ENCODE results near the gene KCNE4. TPM values are rescaled to one million over a fixed set of nuclear protein-coding genes. Genes with fewer than 3 reads are reported as not detected.

The KCNE4 gene
- total RNA-seq, 6 experiments from 2014 or later, result 4.6 to 10.5 (median 5.0) TPM

DNA sequence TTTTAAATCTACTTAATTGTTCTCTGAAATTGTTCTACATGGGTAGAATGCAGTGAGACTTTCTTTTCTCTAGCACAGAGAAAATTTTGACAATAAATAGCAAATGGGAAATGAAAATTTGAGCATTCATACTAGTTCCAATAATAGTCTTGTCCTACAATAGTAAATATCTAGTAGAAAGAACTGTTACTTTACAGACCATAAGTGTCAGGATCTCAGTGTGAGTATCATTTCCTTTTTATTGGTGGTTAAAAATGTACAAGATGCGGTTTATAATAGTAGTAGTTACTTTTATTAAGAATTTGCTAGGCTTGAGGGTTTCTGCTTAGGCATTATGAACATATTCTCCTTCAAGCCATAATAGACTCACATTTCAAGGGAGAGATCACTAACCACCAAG lies 43.2 kb downstream of the KCNE4 start:
- H3K36me3 Mint-ChIP-seq (ENCODE audit: low read depth), result no peaks in the 10 kb centered on the region
- H3K27ac Mint-ChIP-seq, result no peak overlapping the region
- H3K9me3 Mint-ChIP-seq, result no peaks in the 10 kb centered on the region
- H3K27me3 Mint-ChIP-seq (ENCODE audit: insufficient read depth), result no peaks in the 10 kb centered on the region
- DNase-seq, result no peak
- no peak overlapping the region for H3K4me3 Mint-ChIP-seq
- TF ChIP-seq, protein P1, sequence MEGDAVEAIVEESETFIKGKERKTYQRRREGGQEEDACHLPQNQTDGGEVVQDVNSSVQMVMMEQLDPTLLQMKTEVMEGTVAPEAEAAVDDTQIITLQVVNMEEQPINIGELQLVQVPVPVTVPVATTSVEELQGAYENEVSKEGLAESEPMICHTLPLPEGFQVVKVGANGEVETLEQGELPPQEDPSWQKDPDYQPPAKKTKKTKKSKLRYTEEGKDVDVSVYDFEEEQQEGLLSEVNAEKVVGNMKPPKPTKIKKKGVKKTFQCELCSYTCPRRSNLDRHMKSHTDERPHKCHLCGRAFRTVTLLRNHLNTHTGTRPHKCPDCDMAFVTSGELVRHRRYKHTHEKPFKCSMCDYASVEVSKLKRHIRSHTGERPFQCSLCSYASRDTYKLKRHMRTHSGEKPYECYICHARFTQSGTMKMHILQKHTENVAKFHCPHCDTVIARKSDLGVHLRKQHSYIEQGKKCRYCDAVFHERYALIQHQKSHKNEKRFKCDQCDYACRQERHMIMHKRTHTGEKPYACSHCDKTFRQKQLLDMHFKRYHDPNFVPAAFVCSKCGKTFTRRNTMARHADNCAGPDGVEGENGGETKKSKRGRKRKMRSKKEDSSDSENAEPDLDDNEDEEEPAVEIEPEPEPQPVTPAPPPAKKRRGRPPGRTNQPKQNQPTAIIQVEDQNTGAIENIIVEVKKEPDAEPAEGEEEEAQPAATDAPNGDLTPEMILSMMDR (IDR thresholded peaks at IDR 0.05), result no peak
- peaks cover 30% of the 10 kb centered on the region for H3K4me1 Mint-ChIP-seq (ENCODE audit: low read depth)

DNA sequence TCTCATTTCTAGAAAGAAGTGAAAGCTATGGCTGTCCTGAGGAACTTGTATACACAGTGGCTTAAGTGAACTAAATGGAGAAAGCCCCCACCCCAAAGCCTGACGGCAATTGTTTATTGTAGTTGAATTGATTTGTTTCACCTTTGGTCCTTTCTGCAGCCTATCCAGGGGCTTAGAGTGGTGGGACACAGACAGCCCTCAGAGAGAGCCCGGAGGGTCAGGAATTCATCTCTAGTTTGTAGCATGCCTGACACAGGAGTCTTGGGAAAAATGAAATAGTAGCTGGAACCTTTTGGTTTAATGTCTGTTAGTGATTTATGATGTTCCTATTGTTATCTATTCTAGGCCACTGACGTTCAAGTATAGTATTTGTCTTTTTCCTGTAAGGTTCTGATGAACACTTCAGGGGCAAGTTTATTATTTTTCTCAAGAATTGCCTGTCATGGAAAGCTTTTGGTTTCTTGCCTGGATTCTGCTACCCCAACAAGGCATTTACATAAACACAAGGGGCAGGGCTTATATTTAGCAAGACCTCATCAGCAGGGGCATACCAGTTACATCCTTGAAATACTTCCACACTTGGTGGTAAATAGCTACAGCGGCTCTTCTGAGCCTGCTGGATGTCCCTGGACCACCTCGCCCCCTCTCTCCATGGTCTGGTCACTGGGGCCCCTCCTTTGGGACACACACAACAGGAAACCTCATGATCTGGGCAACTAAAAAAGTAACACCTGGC lies 44.4 kb downstream of the KCNE4 start:
- Mint-ChIP-seq H3K27ac (no peak overlapping the region), H3K4me3 (no peak overlapping the region), H3K36me3 (ENCODE audit: low read depth) (no peaks in the 10 kb centered on the region), H3K27me3 (ENCODE audit: insufficient read depth) (no peaks in the 10 kb centered on the region), H3K4me1 (ENCODE audit: low read depth) (peaks cover 37% of the 10 kb centered on the region), H3K9me3 (no peaks in the 10 kb centered on the region)
- no peak for DNase-seq
- TF ChIP-seq, protein P1 (IDR thresholded peaks at IDR 0.05), result no peak

DNA sequence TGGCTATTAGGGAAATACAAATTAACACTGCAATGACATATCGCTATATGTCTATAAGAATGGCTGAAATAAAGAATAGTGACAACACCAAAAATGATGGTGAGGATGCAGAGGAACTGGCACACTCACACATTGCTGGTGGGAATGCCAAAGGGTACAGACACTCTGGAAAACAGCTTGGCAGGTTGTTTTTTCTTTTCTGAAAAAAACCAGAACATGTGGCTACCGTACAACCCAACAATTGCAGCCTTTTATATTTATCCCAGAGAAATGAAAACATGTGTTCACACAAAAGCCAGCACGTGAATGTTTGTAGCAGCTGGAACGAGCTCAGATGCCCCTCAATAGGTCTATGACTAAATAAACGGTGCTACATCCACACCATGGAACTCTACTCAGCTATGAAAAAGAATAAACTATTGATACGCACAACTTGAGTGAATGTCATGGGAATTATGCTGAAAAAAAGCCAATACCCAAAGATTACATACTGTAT lies 45.9 kb downstream of the KCNE4 start:
- TF ChIP-seq, protein P1 (IDR thresholded peaks at IDR 0.05), result no peak
- Mint-ChIP-seq H3K4me3 (no peak overlapping the region), H3K4me1 (ENCODE audit: low read depth) (peaks cover 45% of the 10 kb centered on the region), H3K9me3 (no peaks in the 10 kb centered on the region), H3K36me3 (ENCODE audit: low read depth) (no peaks in the 10 kb centered on the region), H3K27ac (no peak overlapping the region), H3K27me3 (ENCODE audit: insufficient read depth) (no peaks in the 10 kb centered on the region)
- no peak for DNase-seq

DNA sequence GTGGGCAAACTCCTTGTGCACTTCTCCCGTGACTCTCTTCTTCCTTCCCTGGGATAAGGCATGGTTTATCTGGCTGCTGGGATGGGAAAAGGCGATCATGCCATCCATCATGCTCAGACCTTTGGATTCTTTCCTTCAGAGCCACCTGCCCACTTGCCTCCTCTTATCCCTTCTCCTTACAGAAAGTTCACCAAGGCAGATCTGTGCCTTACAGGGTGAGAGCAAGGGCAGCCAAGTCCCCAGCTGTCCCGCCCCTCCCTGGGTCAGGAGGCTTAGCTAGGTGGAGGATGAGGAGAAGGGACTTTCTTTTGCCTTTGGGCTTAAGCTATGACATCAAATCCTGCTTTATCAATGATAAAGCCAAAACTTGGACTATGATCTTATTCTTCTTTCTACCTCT lies 47.6 kb downstream of the KCNE4 start:
- Mint-ChIP-seq H3K4me1 (ENCODE audit: low read depth) (peaks cover 41% of the 10 kb centered on the region), H3K36me3 (ENCODE audit: low read depth) (no peaks in the 10 kb centered on the region), H3K27me3 (ENCODE audit: insufficient read depth) (no peaks in the 10 kb centered on the region), H3K27ac (peak overlapping the region; percentile 62), H3K9me3 (no peaks in the 10 kb centered on the region), H3K4me3 (peak overlapping the region; percentile 55)
- TF ChIP-seq, protein P1 (IDR thresholded peaks at IDR 0.05), result no peak
- no peak for DNase-seq

DNA sequence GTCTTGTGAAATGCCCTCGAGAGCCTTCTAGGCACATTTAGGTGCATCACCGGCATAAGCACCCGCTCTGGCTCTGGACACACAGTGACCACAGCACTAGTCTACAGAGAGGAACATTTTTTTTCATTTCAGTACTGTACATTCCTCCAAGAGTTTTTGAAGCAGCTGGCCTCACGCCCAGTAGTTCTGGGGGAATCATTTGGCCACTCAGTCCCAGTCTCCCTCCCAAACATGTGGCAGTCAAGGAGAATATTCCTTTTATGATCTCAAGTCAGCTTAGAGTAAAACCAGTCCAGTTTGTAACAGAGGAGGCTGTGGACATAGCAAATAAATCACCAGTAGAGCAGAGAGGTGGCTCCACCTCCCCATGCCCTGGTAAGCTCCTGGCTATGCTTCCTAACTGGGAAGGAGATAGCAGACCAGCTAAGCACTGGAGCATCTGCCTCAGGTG lies 48.1 kb downstream of the KCNE4 start:
- Mint-ChIP-seq H3K9me3 (no peaks in the 10 kb centered on the region), H3K27me3 (ENCODE audit: insufficient read depth) (no peaks in the 10 kb centered on the region), H3K4me1 (ENCODE audit: low read depth) (peaks cover 41% of the 10 kb centered on the region), H3K4me3 (peak overlapping the region; percentile 55), H3K36me3 (ENCODE audit: low read depth) (no peaks in the 10 kb centered on the region), H3K27ac (peak overlapping the region; percentile 62)
- peak; percentile 89 for DNase-seq
- TF ChIP-seq, protein P1 (IDR thresholded peaks at IDR 0.05), result no peak
